Type B pancreatic cell (in vitro differentiated cells): ENCODE results near the gene SLX4IP. TPM values are rescaled to one million over a fixed set of nuclear protein-coding genes. Genes with fewer than 3 reads are reported as not detected.

Experiments used
- DNase-seq: peaks from one replicate; pipeline ENCODE4 v3.0.0; 2021; ENCODE audit warnings: mixed read lengths; ENCODE audit not compliant: unreplicated experiment; ENCODE audit errors: extremely low spot score
- H3K27ac Mint-ChIP-seq: 2 replicates; pipeline ENCODE4 v1.8.0; 2021; ENCODE audit warnings: mild to moderate bottlenecking, mixed read lengths
- H3K27me3 Mint-ChIP-seq: 2 replicates; pipeline ENCODE4 v1.8.0; 2021; ENCODE audit warnings: mixed read lengths
- H3K36me3 Mint-ChIP-seq: 2 replicates; pipeline ENCODE4 v1.8.0; 2021; ENCODE audit warnings: mixed read lengths
- H3K4me1 Mint-ChIP-seq: one replicate; pipeline ENCODE4 v1.8.0; 2021; ENCODE audit warnings: mixed read lengths; ENCODE audit not compliant: unreplicated experiment
- H3K4me3 Mint-ChIP-seq: 2 replicates; pipeline ENCODE4 v1.8.0; 2021; ENCODE audit warnings: mild to moderate bottlenecking, mixed read lengths
- H3K9me3 Mint-ChIP-seq: 2 replicates; pipeline ENCODE4 v1.8.0; 2021; ENCODE audit warnings: mixed read lengths
- total RNA-seq: library from RNA; stranded (reverse); gene quantifications from 2 replicates; pipeline ENCODE4 v1.2.1, GENCODE V29; 2021; ENCODE audit warnings: low replicate concordance
- TF ChIP-seq, protein P1 (sequence below): fragments of 200-600 bp; sonication (generic); conservative IDR thresholded peaks from 2 replicates; pipeline ENCODE4 v1.5.0; 2021; ENCODE audit warnings: antibody characterized with exemption, mild to moderate bottlenecking

SLX4IP gene
- total RNA-seq, 1 donor from 2014 or later = 8.5 TPM

DNA sequence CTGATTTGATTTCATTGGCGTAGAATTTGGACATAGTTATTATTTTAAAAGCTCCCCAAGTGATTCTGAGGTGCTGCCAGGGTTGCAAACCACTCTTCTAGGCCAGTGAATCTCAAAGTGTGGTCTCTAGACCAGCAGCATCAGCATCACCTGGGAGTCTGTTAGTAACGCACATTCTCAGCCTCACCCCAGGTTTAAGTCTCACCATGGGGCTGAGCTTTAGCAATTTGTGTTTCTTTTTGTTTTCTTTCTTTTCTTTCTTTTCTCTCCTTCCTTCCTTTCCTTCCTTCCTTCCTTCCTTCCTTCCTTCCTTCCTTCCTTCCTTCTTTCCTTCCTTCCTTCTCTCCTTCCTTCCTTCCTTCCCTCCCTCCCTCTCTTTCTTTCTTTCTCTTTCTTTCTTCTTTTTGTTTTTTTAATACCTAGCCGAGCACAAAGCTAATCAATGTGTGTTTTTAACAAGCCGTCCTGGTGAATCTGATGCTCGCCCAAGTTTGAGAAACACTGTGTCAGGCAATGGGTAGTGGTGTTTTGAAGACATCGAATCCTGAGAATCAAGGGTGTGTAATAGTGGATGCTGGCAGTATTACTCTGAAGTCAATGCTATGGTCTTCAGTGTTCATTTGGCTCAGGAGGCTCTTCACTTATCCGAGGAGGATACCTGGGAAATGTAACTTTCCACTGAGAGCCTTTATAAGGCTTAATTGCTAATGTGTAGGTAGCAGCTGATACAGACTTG, 104.9 kb downstream of the SLX4IP start:
- TF ChIP-seq, protein P1, sequence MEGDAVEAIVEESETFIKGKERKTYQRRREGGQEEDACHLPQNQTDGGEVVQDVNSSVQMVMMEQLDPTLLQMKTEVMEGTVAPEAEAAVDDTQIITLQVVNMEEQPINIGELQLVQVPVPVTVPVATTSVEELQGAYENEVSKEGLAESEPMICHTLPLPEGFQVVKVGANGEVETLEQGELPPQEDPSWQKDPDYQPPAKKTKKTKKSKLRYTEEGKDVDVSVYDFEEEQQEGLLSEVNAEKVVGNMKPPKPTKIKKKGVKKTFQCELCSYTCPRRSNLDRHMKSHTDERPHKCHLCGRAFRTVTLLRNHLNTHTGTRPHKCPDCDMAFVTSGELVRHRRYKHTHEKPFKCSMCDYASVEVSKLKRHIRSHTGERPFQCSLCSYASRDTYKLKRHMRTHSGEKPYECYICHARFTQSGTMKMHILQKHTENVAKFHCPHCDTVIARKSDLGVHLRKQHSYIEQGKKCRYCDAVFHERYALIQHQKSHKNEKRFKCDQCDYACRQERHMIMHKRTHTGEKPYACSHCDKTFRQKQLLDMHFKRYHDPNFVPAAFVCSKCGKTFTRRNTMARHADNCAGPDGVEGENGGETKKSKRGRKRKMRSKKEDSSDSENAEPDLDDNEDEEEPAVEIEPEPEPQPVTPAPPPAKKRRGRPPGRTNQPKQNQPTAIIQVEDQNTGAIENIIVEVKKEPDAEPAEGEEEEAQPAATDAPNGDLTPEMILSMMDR = no peak
- peak overlapping the region; percentile 64 for H3K27ac Mint-ChIP-seq
- DNase-seq = no peak
- H3K4me3 Mint-ChIP-seq = no peak overlapping the region
- H3K36me3 Mint-ChIP-seq = peaks cover 2% of the 10 kb centered on the region
- peaks cover 20% of the 10 kb centered on the region for H3K4me1 Mint-ChIP-seq
- no peaks in the 10 kb centered on the region for H3K9me3 Mint-ChIP-seq
- H3K27me3 Mint-ChIP-seq = no peaks in the 10 kb centered on the region

- no peaks in the 10 kb centered on the region for H3K27me3 Mint-ChIP-seq
- DNase-seq = no peak
- H3K27ac Mint-ChIP-seq = peak overlapping the region; percentile 64
- no peaks in the 10 kb centered on the region for H3K9me3 Mint-ChIP-seq
- TF ChIP-seq, protein P1 = no peak
- H3K4me1 Mint-ChIP-seq = peaks cover 20% of the 10 kb centered on the region
- H3K36me3 Mint-ChIP-seq = no peaks in the 10 kb centered on the region
- H3K4me3 Mint-ChIP-seq = peak overlapping the region; percentile 39
These were observed 105.8 kb downstream of the SLX4IP start for GRCh38 chr20:10540636-10541493.

GRCh38 chr20:10541668-10542411, 106.7 kb downstream of the SLX4IP start:
- DNase-seq = no peak

DNA sequence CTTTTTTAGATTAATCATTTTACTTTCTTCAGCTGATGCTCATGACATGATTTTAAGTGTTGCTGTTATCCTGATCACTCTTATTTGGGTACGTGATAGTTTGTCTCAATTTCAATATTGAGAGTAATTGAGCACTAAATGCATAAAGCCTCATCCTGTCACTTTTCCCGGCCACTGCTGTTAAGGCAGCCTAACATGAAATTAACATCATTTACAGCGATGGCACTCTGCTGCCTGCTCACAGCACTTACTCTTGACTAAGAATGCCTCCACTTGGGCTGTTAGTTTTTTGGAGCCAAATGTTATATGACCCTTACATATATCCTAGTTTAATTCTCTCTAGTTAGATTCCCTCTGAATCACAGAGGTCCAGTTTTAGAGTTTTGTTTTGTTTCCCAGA, 107.3 kb downstream of the SLX4IP start:
- no peak overlapping the region for H3K4me3 Mint-ChIP-seq
- H3K9me3 Mint-ChIP-seq = no peaks in the 10 kb centered on the region
- DNase-seq = no peak
- TF ChIP-seq, protein P1 = no peak
- no peaks in the 10 kb centered on the region for H3K36me3 Mint-ChIP-seq
- peaks cover 24% of the 10 kb centered on the region for H3K4me1 Mint-ChIP-seq
- no peak overlapping the region for H3K27ac Mint-ChIP-seq
- H3K27me3 Mint-ChIP-seq = no peaks in the 10 kb centered on the region

More at GRCh38 chr20:10541668-10542411, 106.7 kb downstream of the SLX4IP start:
- Mint-ChIP-seq H3K27me3 (no peaks in the 10 kb centered on the region), H3K36me3 (no peaks in the 10 kb centered on the region), H3K4me3 (no peak overlapping the region), H3K4me1 (peaks cover 20% of the 10 kb centered on the region), H3K27ac (no peak overlapping the region), H3K9me3 (no peaks in the 10 kb centered on the region)
- TF ChIP-seq, protein P1 = no peak

GRCh38 chr20:10543480-10543879, 108.4 kb downstream of the SLX4IP start:
- Mint-ChIP-seq H3K9me3 (no peaks in the 10 kb centered on the region), H3K4me1 (peaks cover 24% of the 10 kb centered on the region), H3K27ac (no peak overlapping the region), H3K36me3 (no peaks in the 10 kb centered on the region), H3K27me3 (no peaks in the 10 kb centered on the region), H3K4me3 (no peak overlapping the region)
- TF ChIP-seq, protein P1 = no peak
- DNase-seq = no peak
